PC-9 (cell line): Measurements from ENCODE around the gene PI4KA.

Source experiments
- EZH2 ChIP-seq: fragments of 200-600 bp; sonication (generic); IDR thresholded peaks from 2 replicates; pipeline ENCODE4 v1.8.0; 2017; ENCODE audit warnings: antibody characterized with exemption, low read depth
- TF ChIP-seq, protein P1 (sequence below): fragments of 200-600 bp; sonication (generic); conservative IDR thresholded peaks from 2 replicates; pipeline ENCODE4 v1.6.1; 2017; ENCODE audit warnings: mixed run types, antibody characterized with exemption, mild to moderate bottlenecking, moderate library complexity

DNA sequence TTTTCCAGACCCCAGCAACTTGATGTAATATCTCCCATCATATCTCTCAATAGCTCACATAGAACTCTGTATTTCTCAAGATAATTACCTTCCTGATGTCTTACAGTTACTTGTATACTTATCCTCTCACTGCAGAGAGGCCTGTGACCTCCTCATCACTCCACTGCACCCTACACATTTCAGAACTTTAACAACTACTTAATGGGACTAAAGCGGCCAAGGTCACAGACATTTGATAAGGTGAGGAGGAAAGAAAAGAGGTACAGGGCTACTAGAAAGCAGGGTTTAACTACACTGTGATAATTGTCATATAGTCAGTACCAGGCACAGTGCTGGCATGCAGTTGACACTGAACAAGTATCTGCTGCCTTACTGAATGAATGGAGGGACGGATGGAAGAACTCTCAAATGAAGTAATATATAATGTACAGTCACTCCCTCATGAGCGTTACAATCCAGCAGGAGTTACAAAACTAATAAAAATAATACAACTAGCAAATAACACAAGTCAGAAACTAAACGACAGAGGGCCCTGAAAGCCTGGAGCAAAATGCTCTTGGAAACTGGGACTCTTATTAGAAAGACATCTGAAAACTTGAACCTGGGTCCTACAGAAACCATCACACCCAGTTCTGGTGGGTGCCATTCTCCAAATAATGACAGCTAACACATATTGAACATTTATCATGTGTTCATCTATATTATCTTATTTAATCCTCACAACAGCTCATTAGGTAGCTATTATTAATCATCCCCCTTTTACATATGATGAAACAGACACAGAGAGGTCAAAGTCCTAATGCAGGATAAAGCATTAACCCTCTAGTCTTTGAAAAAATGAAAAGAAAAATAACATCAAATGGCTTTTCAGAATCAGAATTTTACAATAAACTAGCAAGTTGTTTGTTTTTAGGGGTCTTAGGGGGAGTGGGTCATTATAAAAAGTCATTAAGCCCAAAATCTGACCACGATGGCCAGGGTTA is 14.3 kb downstream of the PI4KA start:
- TF ChIP-seq, protein P1, sequence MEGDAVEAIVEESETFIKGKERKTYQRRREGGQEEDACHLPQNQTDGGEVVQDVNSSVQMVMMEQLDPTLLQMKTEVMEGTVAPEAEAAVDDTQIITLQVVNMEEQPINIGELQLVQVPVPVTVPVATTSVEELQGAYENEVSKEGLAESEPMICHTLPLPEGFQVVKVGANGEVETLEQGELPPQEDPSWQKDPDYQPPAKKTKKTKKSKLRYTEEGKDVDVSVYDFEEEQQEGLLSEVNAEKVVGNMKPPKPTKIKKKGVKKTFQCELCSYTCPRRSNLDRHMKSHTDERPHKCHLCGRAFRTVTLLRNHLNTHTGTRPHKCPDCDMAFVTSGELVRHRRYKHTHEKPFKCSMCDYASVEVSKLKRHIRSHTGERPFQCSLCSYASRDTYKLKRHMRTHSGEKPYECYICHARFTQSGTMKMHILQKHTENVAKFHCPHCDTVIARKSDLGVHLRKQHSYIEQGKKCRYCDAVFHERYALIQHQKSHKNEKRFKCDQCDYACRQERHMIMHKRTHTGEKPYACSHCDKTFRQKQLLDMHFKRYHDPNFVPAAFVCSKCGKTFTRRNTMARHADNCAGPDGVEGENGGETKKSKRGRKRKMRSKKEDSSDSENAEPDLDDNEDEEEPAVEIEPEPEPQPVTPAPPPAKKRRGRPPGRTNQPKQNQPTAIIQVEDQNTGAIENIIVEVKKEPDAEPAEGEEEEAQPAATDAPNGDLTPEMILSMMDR, result no peak
- TF ChIP-seq EZH2, result no peak
